Measurements from ENCODE around the gene PHLDB1. TPM values are rescaled to one million over a fixed set of nuclear protein-coding genes. Genes with fewer than 3 reads are reported as not detected.

PHLDB1 gene
- total RNA-seq, 1 experiment from 2014 or later = 48.7 TPM

- Histone ChIP-seq H3K27me3 (replicated peaks; ENCODE audit: insufficient read depth, low read depth, low read length, poor library complexity) (no peaks in the 10 kb centered on the region), H3K9me3 (ENCODE audit: low read depth, low read length, poor library complexity, severe bottlenecking) (no peaks in the 10 kb centered on the region), H3K27ac (ENCODE audit: low read depth, low read length, poor library complexity, severe bottlenecking) (peak overlapping the region; percentile 77), H3K4me1 (ENCODE audit: insufficient read depth, low read length, poor library complexity, severe bottlenecking) (peaks cover 46% of the 10 kb centered on the region), H3K36me3 (ENCODE audit: insufficient read depth, low read length, poor library complexity, severe bottlenecking) (no peaks in the 10 kb centered on the region), H3K4me3 (ENCODE audit: low read depth, low read length, poor library complexity, severe bottlenecking) (no peak overlapping the region)
- DNase-seq (ENCODE audit: low spot score) = peak; percentile 90
- POLR2A ChIA-PET (ENCODE audit: low non-redundant PET) = no interaction called here
- no peak for TF ChIP-seq CTCF (conservative IDR thresholded peaks at IDR 0.05; ENCODE audit: low read depth, low read length)
- no peak for TF ChIP-seq EZH2 (IDR thresholded peaks at IDR 0.05; ENCODE audit: borderline replicate concordance, low read depth, low read length, poor library complexity, severe bottlenecking)
- BruUV-seq (replicated peaks) = no TSS peak
- intact Hi-C loops (cut with micrococcal nuclease; ENCODE audit: unreplicated experiment) = no loop called here
- CTCF ChIA-PET = interaction anchor here (1.3 to 3.0 kb wide), 2 partner anchors 9 to 25 kb away, joined by 3 to 10 read pairs; no protein-coding TSS in a partner anchor
Measured at GRCh38 chr11:118619444-118620197, 12.2 kb downstream of the PHLDB1 start.

- no TSS peak for BruUV-seq (replicated peaks)
- ChIA-PET CTCF (interaction anchor here (0.6 to 3.0 kb wide), 2 partner anchors 10 to 481 kb away, joined by 4 to 10 read pairs; partner anchors contain the start of gene DPAGT1), POLR2A (ENCODE audit: low non-redundant PET) (interaction anchor here (0.7 kb wide), 1 partner anchor 15 kb away, joined by 4 read pairs; no protein-coding TSS in a partner anchor)
- Histone ChIP-seq H3K27ac (ENCODE audit: low read depth, low read length, poor library complexity, severe bottlenecking) (peak overlapping the region; percentile 77), H3K9me3 (ENCODE audit: low read depth, low read length, poor library complexity, severe bottlenecking) (no peaks in the 10 kb centered on the region), H3K27me3 (replicated peaks; ENCODE audit: insufficient read depth, low read depth, low read length, poor library complexity) (no peaks in the 10 kb centered on the region), H3K4me1 (ENCODE audit: insufficient read depth, low read length, poor library complexity, severe bottlenecking) (peaks cover 49% of the 10 kb centered on the region), H3K36me3 (ENCODE audit: insufficient read depth, low read length, poor library complexity, severe bottlenecking) (no peaks in the 10 kb centered on the region), H3K4me3 (ENCODE audit: low read depth, low read length, poor library complexity, severe bottlenecking) (peak overlapping the region; percentile 66)
- intact Hi-C loops (cut with micrococcal nuclease; ENCODE audit: unreplicated experiment) = no loop called here
- no peak for TF ChIP-seq CTCF (conservative IDR thresholded peaks at IDR 0.05; ENCODE audit: low read depth, low read length)
- no peak for TF ChIP-seq EZH2 (IDR thresholded peaks at IDR 0.05; ENCODE audit: borderline replicate concordance, low read depth, low read length, poor library complexity, severe bottlenecking)
- no peak for DNase-seq (ENCODE audit: low spot score)
Measured at GRCh38 chr11:118620529-118621070, 13.2 kb downstream of the PHLDB1 start.

- Histone ChIP-seq H3K36me3 (ENCODE audit: insufficient read depth, low read length, poor library complexity, severe bottlenecking) (no peaks in the 10 kb centered on the region), H3K9me3 (ENCODE audit: low read depth, low read length, poor library complexity, severe bottlenecking) (no peaks in the 10 kb centered on the region), H3K4me1 (ENCODE audit: insufficient read depth, low read length, poor library complexity, severe bottlenecking) (peaks cover 54% of the 10 kb centered on the region), H3K27ac (ENCODE audit: low read depth, low read length, poor library complexity, severe bottlenecking) (peak overlapping the region; percentile 77), H3K27me3 (replicated peaks; ENCODE audit: insufficient read depth, low read depth, low read length, poor library complexity) (no peaks in the 10 kb centered on the region), H3K4me3 (ENCODE audit: low read depth, low read length, poor library complexity, severe bottlenecking) (peak overlapping the region; percentile 66)
- no peak for TF ChIP-seq CTCF (conservative IDR thresholded peaks at IDR 0.05; ENCODE audit: low read depth, low read length)
- TF ChIP-seq EZH2 (IDR thresholded peaks at IDR 0.05; ENCODE audit: borderline replicate concordance, low read depth, low read length, poor library complexity, severe bottlenecking) = no peak
- no TSS peak for BruUV-seq (replicated peaks)
- peak; percentile 95 for DNase-seq (ENCODE audit: low spot score)
- POLR2A ChIA-PET (ENCODE audit: low non-redundant PET) = interaction anchor here (0.7 kb wide), 1 partner anchor 15 kb away, joined by 4 read pairs; no protein-coding TSS in a partner anchor
- intact Hi-C loops (cut with micrococcal nuclease; ENCODE audit: unreplicated experiment) = no loop called here
- CTCF ChIA-PET = interaction anchor here (0.6 to 3.0 kb wide), 5 partner anchors 11 to 481 kb away, joined by 3 to 10 read pairs (median 4); partner anchors contain the start of gene DPAGT1
Measured at GRCh38 chr11:118621071-118621783, 13.8 kb downstream of the PHLDB1 start.

All from A673 (cell line).